Common myeloid progenitor, CD34-positive (primary cell): ENCODE results near the gene SINHCAF.
A peak's percentile ranks its signal among the peaks of the same experiment; 100 is the strongest.

Source experiments
- CTCF ChIA-PET: fragments of 350-600 bp; sonication (Branson Sonifier 250); formaldehyde crosslinking; loops from one replicate; lab custom pipeline; 2021; ENCODE audit warnings: antibody characterized with exemption; lab: Charles Lee
- POLR2A ChIA-PET: fragments of 350-600 bp; sonication (Branson Sonifier 250); formaldehyde crosslinking; loops from one replicate; lab custom pipeline; 2021; ENCODE audit warnings: antibody characterized with exemption; lab: Charles Lee
- DNase-seq, 3 donors: peaks; one replicate each; pipeline versions ENCODE4 v3.0.0 to v3.0.0-alpha.2; 2013
- H3K27ac ChIP-seq, 2 experiments: 1 replicate in 1 of 2; 2 replicates in 1 of 2; pipeline ENCODE4 v1.7.0; 2013; ENCODE audit warnings: inconsistent platforms in 2 of 2, low read length in 2 of 2, mild to moderate bottlenecking in 2 of 2, low read depth in 1 of 2, moderate library complexity in 1 of 2; ENCODE audit not compliant: severe bottlenecking in 2 of 2, insufficient read depth in 1 of 2, poor library complexity in 1 of 2
- H3K27me3 ChIP-seq, 5 experiments: replicated peaks in 2 of 5; 1 replicate in 3 of 5; 2 replicates in 2 of 5; pipeline versions ENCODE4 v1.6.1 to v1.7.0; 2013; ENCODE audit warnings: low read length in 4 of 5, mild to moderate bottlenecking in 2 of 5, moderate library complexity in 2 of 5, inconsistent platforms in 1 of 5; ENCODE audit not compliant: insufficient read depth in 5 of 5, control insufficient read depth in 4 of 5
- H3K36me3 ChIP-seq, 4 experiments: 1 replicate in 2 of 4; 2 replicates in 2 of 4; pipeline versions ENCODE4 v1.6.1 to v1.7.0; 2013; ENCODE audit warnings: low read length in 3 of 4, control low read depth in 1 of 4, mild to moderate bottlenecking in 1 of 4; ENCODE audit not compliant: control insufficient read depth in 4 of 4, insufficient read depth in 4 of 4
- H3K4me1 ChIP-seq, 4 experiments: 1 replicate in 3 of 4; 2 replicates in 1 of 4; pipeline versions ENCODE4 v1.6.1 to v1.7.1; 2013; ENCODE audit warnings: low read length in 3 of 4, mild to moderate bottlenecking in 3 of 4, control low read depth in 1 of 4, inconsistent platforms in 1 of 4, moderate library complexity in 1 of 4; ENCODE audit not compliant: control insufficient read depth in 4 of 4, insufficient read depth in 4 of 4; ENCODE audit errors: control extremely low read depth in 1 of 4
- H3K4me3 ChIP-seq, 7 experiments: 1 replicate in 4 of 7; 2 replicates in 3 of 7; pipeline versions ENCODE4 v1.5.1 to v1.7.0; 2013; ENCODE audit warnings: mild to moderate bottlenecking in 7 of 7, low read length in 6 of 7, moderate library complexity in 6 of 7, inconsistent platforms in 2 of 7, low read depth in 2 of 7, control low read depth in 1 of 7; ENCODE audit not compliant: insufficient read depth in 4 of 7, control insufficient read depth in 1 of 7; ENCODE audit errors: extremely low read depth in 1 of 7
- H3K9me3 ChIP-seq, 5 experiments: 1 replicate in 4 of 5; 2 replicates in 1 of 5; pipeline versions ENCODE4 v1.6.1 to v1.7.1; 2013; ENCODE audit warnings: low read length in 4 of 5, mild to moderate bottlenecking in 2 of 5, inconsistent platforms in 1 of 5, low read depth in 1 of 5, moderate library complexity in 1 of 5; ENCODE audit not compliant: control insufficient read depth in 4 of 5, insufficient read depth in 2 of 5; ENCODE audit errors: control extremely low read depth in 1 of 5
- WGBS: methylation state at CpG from one replicate; pipeline ENCODE4 v1.1.5; 2013; ENCODE audit not compliant: insufficient coverage; 5-methylcytosine and 5-hydroxymethylcytosine counted together

SINHCAF gene

GRCh38 chr12:31234955-31235867 is 90.7 kb downstream of the SINHCAF start:
- CTCF ChIA-PET, result no interaction called here
- Histone ChIP-seq H3K27me3 (no peaks in the 10 kb centered on the region), H3K9me3 (peaks cover 0 to 11% (median 5%) of the 10 kb centered on the region in 5 experiments), H3K4me3 (no peak overlapping the region), H3K4me1 (no peaks in the 10 kb centered on the region), H3K27ac (no peak overlapping the region), H3K36me3 (no peaks in the 10 kb centered on the region)
- DNase-seq, result peak in 2 of 3 donors; percentile 14 to 17
- 85% methylated on average over 12 of the region's 12 CpGs for WGBS
- POLR2A ChIA-PET, result interaction anchor here (1.0 kb wide), 1 partner anchor 111 kb away, joined by 4 read pairs; no protein-coding TSS in a partner anchor

- CTCF ChIA-PET, result no interaction called here
- WGBS, result 64% methylated on average over 9 of the region's 14 CpGs
- H3K36me3 ChIP-seq, result no peaks in the 10 kb centered on the region
- POLR2A ChIA-PET, result interaction anchor here (1.0 kb wide), 1 partner anchor 112 kb away, joined by 4 read pairs; no protein-coding TSS in a partner anchor
- H3K4me1 ChIP-seq, result no peaks in the 10 kb centered on the region
- no peaks in the 10 kb centered on the region for H3K27me3 ChIP-seq
- H3K4me3 ChIP-seq, result no peak overlapping the region
- H3K27ac ChIP-seq, result no peak overlapping the region
- DNase-seq, result no peak
- peaks cover 0 to 11% (median 5%) of the 10 kb centered on the region in 5 experiments for H3K9me3 ChIP-seq
These were observed 91.7 kb downstream of the SINHCAF start for GRCh38 chr12:31234053-31234840.

GRCh38 chr12:31233061-31233730 is 92.8 kb downstream of the SINHCAF start:
- ChIA-PET POLR2A (no interaction called here), CTCF (interaction anchor here (0.7 to 1.2 kb wide), 4 partner anchors 8 to 1689 kb away, joined by 3 to 4 read pairs (median 4); no protein-coding TSS in a partner anchor)
- 75% methylated on average over 4 of the region's 5 CpGs for WGBS
- no peak for DNase-seq
- no peaks in the 10 kb centered on the region for H3K27me3 ChIP-seq
- H3K36me3 ChIP-seq, result no peaks in the 10 kb centered on the region
- no peak overlapping the region for H3K4me3 ChIP-seq
- no peaks in the 10 kb centered on the region for H3K4me1 ChIP-seq
- no peak overlapping the region for H3K27ac ChIP-seq
- H3K9me3 ChIP-seq, result peaks cover 0 to 11% (median 5%) of the 10 kb centered on the region in 5 experiments

GRCh38 chr12:31232361-31232965 is 93.5 kb downstream of the SINHCAF start:
- H3K4me1 ChIP-seq, result peaks cover 0 to 4% (median 2%) of the 10 kb centered on the region in 4 experiments
- H3K27me3 ChIP-seq, result no peaks in the 10 kb centered on the region

GRCh38 chr12:31231611-31232360 is 94.2 kb downstream of the SINHCAF start:
- Histone ChIP-seq H3K9me3 (peaks cover 0 to 11% (median 5%) of the 10 kb centered on the region in 5 experiments), H3K27ac (no peak overlapping the region), H3K27me3 (no peaks in the 10 kb centered on the region), H3K4me3 (no peak overlapping the region), H3K36me3 (no peaks in the 10 kb centered on the region), H3K4me1 (peaks cover 0 to 5% (median 2%) of the 10 kb centered on the region in 4 experiments)
- CTCF ChIA-PET, result interaction anchor here (0.6 to 1.9 kb wide), 5 partner anchors 9 to 280 kb away, joined by 3 to 5 read pairs (median 4); no protein-coding TSS in a partner anchor
- POLR2A ChIA-PET, result no interaction called here
- WGBS, result 97% methylated on average over 14 of the region's 14 CpGs
- no peak for DNase-seq

More at GRCh38 chr12:31232361-31232965, 93.5 kb downstream of the SINHCAF start:
- 67% methylated on average over 6 of the region's 11 CpGs for WGBS
- Histone ChIP-seq H3K27ac (no peak overlapping the region), H3K36me3 (no peaks in the 10 kb centered on the region), H3K9me3 (peaks cover 0 to 11% (median 5%) of the 10 kb centered on the region in 5 experiments), H3K4me3 (no peak overlapping the region)
- ChIA-PET POLR2A (no interaction called here), CTCF (interaction anchor here (0.6 to 1.2 kb wide), 6 partner anchors 9 to 1688 kb away, joined by 3 to 4 read pairs (median 4); no protein-coding TSS in a partner anchor)
- no peak for DNase-seq
